AML-193 (cell line): ENCODE data around the gene SUMO2.
"Not testable (repeated sequence)": the region's sequence is repeated elsewhere in the genome, so short reads cannot be mapped to it uniquely, and the experiment has no call there.

ENCODE experiments used
- DNase-seq, 2 experiments: peaks; one replicate each; lab custom pipeline; 2025; lab: John Stamatoyannopoulos, UW

Gene SUMO2

GRCh38 chr17:75182569-75183436 lies at the start of gene SUMO2:
SUMO2 (minus strand) TSS chr17:75182959; CDS start chr17:75182834, 125 bp downstream.
- DNase-seq, result peak; percentile 87 to 88

DNA sequence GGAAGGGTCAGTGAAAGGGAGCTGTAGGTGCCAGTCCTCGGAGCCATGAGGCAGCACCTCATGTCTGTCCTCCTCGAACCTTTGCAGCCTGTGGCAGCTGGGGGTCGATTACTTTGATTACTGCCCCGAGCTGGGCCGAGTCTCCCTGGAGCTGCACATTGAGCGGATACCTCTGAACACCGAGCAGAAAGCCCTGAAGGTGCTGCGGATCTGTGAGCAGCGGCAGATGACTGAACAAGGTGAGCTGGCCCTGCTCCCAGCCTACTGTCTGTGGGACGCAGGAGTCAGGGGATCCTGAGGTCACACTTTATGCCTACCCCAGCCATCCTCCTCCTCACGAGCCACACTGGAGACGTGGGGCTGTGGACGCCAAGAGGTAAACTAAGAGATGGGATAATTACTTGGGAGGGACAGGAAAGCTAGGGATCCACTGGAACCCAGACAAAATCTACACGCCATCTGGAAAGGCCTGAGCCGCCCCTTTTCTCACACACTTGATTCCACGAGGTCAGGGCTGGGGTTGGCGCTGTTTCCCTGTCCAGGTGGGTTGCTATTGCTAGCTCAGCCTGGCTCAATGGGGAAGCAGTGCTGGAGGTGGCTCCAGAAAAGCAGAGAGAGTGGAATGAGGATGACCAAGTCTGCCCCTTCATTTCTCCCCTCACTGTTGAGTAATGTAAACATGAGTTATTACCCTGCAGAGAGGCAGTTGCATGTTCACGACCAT lies 49.1 kb upstream of the SUMO2 start:
- DNase-seq, result no peak

DNA sequence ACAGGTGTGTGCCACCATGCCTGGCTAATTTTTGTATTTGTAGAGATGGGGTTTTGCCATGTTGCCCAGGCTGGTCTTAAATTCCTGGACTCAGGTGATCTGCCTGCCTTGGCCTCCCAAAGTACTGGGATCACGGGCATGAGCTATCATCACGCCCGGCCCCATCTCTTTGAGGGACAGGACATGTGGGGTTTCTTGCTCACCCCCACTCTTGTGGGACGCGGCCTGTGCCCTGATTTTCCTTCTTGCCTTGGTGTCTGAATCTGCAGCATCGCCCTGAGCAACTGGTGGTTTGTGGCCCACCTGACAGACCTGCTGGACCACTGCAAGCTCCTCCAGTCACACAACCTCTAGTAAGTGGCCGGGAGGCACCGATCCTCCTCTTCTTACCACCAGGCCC lies 48.3 kb upstream of the SUMO2 start:
- no peak for DNase-seq

GRCh38 chr17:75228847-75229246 lies 46.1 kb upstream of the SUMO2 start:
- DNase-seq, result peak; percentile 34 to 47

- DNase-seq, result peak; percentile 67 to 75
Measured at GRCh38 chr17:75228305-75228704, 45.5 kb upstream of the SUMO2 start.

DNA sequence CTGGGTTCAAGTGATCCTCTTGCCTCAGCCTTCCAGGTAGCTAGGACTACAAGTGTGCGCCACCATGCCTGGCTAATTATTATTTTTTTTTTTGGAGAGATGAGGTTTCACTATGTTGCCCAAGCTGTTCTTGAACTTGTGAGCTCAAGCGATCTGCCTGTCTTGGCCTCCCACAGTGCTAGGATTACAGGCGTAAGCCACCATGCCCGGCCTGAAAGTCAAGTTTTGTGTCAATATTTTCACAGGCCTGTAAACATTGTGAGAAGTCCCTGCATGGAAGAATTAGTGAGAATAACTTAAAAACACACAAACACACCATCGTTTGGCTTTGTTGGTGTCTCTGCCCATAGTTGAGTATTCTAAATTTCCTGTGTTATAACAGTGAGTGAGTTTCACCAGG lies 45.0 kb upstream of the SUMO2 start:
- DNase-seq, result no peak

DNA sequence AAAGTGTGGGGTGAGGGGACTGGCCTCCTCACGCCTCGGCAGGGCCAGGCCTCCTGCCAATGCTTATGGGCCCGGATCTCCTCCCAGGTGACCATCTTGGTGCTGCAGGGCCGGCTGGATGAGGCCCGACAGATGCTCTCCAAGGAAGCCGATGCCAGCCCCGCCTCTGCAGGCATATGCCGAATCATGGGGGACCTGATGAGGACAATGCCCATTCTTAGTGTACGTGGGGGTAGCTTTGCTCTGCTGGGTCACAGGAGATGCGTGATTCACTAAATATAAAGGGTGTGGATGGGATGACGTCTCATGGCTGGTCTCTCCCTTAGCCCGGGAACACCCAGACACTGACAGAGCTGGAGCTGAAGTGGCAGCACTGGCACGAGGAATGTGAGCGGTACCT lies 42.3 kb upstream of the SUMO2 start:
- no peak for DNase-seq

DNA sequence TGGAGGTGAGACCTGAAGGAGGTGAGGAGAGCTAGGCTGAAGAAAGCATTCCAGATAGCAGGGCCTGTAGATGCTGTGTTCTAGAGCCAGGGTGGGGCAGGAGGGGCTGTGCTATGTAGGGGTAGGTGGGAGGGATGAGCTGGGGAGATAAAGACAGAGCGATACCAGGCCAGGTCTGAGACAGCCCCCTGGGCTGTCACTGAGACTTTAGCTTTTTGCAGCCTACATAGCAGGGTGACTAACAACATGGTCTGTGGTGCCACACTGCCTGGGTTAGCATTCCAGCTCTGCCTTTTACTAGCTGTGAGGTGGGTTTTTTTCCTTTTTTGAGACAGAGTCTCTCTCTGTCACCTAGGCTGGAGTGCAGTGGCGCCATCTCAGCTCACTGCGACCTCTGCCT lies 37.1 kb upstream of the SUMO2 start:
- no peak for DNase-seq

DNA sequence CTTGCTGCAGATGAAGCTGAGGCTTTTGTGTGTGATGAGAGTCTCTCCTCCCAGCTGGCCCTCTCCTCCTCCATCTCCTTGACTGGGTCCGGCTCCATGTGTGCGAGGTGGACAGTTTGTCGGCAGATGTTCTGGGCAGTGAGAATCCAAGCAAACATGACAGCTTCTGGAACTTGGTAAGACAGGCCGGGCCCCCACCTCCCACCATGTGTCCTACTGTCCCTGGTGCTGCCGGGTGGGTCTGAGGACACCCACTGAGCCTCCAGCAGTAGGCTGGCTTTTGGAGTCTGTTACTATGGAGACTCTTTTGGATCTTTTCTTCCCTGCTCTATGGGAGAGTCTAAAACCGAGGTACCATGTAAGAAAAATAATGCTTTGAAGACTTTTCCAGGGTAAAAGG lies 35.4 kb upstream of the SUMO2 start:
- no peak for DNase-seq

DNA sequence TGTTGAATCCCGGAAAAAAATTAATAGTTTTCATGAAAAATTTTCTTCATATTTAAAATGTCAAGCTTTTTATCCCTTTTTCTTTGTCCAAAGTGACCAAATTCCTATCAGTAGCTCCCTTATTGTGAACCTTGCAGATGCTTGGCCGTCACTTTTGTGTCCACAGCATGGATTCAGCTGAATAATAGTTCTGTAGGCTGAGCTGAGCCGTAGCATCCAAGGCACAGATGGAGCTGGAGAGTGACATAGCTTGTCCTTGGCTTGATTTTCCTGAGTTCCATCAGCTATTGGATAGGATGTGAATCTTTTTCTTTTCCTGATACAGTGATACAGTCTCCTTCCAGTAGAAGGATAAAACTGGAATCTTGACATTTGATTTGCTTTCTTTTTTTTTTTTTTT lies 26.3 kb upstream of the SUMO2 start:
- DNase-seq, result no peak

GRCh38 chr17:75208161-75208560 lies 25.4 kb upstream of the SUMO2 start:
- no peak for DNase-seq

DNA sequence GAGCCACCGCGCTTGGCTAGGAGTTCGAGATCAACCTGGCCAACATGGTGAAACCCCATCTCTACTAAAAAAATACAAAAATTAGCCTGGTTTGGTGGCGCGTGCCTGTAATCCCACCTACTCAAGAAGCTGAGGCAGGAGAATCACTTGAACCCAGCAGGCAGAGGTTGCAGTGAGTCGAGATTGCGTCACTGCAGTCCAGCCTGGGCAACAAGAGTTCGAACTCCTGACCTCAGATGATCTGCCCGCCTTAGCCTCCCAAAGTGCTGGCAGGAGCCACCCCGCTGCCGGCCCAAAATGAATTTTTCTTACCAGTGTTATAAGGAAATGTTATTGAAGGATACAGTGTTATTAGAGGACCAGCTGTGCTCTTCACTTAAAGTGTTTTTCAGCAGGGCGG lies 25.0 kb upstream of the SUMO2 start:
- no peak for DNase-seq

DNA sequence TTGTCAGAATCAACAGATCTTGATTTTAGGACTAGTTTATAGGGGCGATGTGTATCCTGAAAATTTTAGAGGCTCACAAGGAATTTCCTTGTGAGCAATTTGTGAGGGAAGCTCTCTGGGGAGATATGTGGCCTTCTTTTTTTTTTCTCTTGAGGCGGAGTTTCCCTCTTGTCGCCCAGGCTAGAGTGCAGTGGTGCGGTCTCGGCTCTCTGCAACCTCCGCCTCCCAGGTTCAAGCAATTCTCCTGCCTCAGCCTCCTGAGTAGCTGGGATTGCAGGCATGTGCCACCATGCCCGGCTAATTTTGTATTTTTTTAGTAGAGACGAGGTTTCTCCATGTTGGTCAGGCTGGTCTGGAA lies 24.3 kb upstream of the SUMO2 start:
- not testable (repeated sequence) for DNase-seq

DNA sequence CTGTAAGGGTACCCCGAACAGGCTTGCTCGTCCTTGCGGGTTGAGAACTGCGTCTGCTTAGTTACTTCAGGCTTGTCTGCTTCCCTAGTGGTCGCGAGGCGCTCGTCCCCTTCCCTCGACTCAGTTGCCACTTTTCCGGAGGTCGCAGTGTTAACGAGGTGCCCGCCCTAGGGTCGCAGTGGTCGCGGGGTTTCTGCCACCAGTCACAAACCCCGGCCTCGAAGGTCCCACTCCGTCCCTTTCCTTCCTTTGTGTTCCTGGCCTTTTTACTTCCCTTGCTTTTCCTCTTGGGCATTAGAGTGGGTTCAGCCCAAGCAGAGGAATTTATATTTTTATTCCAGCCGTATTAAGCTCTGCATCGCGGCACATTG lies 23.0 kb upstream of the SUMO2 start:
- DNase-seq, result no peak

- peak; percentile 92 for DNase-seq
Measured at GRCh38 chr17:75205037-75205792, 22.5 kb upstream of the SUMO2 start, which contains the start of gene NUP85. NUP85 (plus strand) TSS chr17:75205679; CDS start chr17:75205762, 83 bp downstream.

DNA sequence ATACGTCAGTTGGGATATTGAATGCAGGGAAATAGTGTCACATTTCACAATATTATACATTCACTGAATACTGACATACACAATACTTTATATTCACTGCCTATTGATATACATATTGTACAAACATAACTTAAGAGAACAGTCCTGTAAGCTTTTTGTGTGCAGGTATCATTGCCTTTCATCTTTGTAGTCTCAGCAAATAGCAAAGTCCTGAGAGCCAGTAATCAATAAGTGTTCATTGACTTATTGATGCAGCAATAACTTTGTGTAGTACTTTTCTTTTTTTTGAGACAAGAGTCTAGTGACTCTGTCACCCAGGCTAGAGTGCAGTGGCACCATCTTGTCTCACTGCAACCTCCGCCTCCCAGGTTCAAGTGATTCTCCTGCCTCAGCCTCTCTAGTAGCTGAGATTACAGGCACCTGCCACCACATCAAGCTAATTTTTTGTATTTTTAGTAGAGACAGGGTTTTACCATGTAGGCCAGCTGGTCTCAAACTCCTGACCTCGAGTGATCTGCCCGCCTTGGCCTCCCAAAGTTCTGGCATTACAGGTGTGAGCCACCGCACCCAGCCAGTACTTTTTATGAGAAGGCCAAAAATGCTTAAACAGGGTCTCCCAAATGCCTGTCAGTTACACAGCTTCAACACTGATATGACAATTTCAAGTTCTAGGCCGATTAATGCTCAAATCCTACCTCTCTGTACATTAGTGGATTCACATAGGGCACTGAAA lies 17.3 kb upstream of the SUMO2 start:
- DNase-seq, result no peak

GRCh38 chr17:75194879-75195278 lies 12.1 kb upstream of the SUMO2 start:
- no peak for DNase-seq

DNA sequence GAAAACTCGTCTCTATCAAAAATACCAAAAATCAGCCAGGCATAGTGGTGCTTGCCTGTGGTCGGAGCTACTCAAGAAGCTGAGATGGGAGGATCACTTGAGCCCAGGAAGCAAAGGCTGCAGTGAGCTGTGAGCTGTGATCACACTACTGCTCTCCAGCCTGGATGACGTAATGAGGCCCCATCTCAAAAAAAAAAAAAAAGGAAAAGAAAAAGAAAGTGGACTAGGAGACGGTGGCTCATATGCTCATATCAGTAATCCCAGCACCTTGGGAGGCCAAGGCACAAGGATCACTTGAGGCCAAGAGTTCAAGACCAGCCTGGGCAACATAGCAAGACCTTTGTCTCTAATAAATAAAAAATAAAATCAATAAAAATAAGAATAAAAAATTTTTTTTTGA lies 8.8 kb upstream of the SUMO2 start:
- peak; percentile 21 to 27 for DNase-seq

GRCh38 chr17:75188614-75189013 lies 5.9 kb upstream of the SUMO2 start:
- no peak for DNase-seq

GRCh38 chr17:75183999-75184884 lies 1.5 kb upstream of the SUMO2 start:
- DNase-seq, result no peak

DNA sequence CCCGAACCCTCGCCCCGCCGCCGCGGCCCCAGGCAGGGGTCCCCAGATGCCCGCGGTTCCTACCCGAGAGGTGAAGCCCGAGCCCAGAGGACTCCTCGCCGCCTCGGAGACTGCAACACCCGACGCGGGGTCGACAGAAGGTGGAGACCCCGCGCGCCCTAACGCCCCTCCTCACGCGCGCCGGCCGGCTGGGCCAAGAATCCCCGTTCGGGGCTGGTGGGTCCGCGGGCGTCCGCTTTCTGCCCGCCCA lies 515 bp downstream of the SUMO2 start:
- no peak for DNase-seq
